Stimulated activated CD4-positive, alpha-beta T cell treated with anti-CD3 and anti-CD28 coated beads, Interleukin-2, amount 100 ng/mL, for 48 hours (primary cell): ENCODE results near the gene LGALS7B.
"Not testable (repeated sequence)": the region's sequence is repeated elsewhere in the genome, so short reads cannot be mapped to it uniquely, and the experiment has no call there.

Experiments used
- DNase-seq, 2 donors: peaks; one replicate each; pipeline ENCODE4 v3.0.0-alpha.2; 2020

LGALS7B gene

GRCh38 chr19:38770228-38770948 is 18.6 kb upstream of the LGALS7B start:
- not testable (repeated sequence) for DNase-seq

GRCh38 chr19:38770949-38771275 is 18.1 kb upstream of the LGALS7B start:
- not testable (repeated sequence) for DNase-seq

- not testable (repeated sequence) for DNase-seq
Measured at GRCh38 chr19:38771569-38771968, 17.4 kb upstream of the LGALS7B start.

GRCh38 chr19:38773469-38774177 is 15.4 kb upstream of the LGALS7B start, which contains the start of gene LGALS7:
LGALS7 (minus strand) TSS chr19:38773517; CDS start chr19:38773492, 25 bp downstream.
- DNase-seq, result no peak

- no peak for DNase-seq
Measured at GRCh38 chr19:38774181-38774950, 14.6 kb upstream of the LGALS7B start.

GRCh38 chr19:38778733-38779132 is 10.3 kb upstream of the LGALS7B start:
- no peak for DNase-seq

GRCh38 chr19:38780443-38780842 is 8.6 kb upstream of the LGALS7B start:
- DNase-seq, result no peak

- no peak for DNase-seq
Measured at GRCh38 chr19:38781058-38781457, 7.9 kb upstream of the LGALS7B start.

GRCh38 chr19:38782212-38782611 is 6.8 kb upstream of the LGALS7B start:
- DNase-seq, result not testable (repeated sequence)

- DNase-seq, result no peak
Measured at GRCh38 chr19:38784224-38784623, 4.8 kb upstream of the LGALS7B start.

GRCh38 chr19:38785187-38785699 is 3.8 kb upstream of the LGALS7B start:
- DNase-seq, result no peak

GRCh38 chr19:38786061-38786460 is 2.9 kb upstream of the LGALS7B start:
- DNase-seq, result not testable (repeated sequence)

GRCh38 chr19:38786572-38787265 is 2.3 kb upstream of the LGALS7B start:
- no peak for DNase-seq

- not testable (repeated sequence) for DNase-seq
Measured at GRCh38 chr19:38790507-38791403, 1.8 kb downstream of the LGALS7B start.

GRCh38 chr19:38791451-38792064 is 2.6 kb downstream of the LGALS7B start:
- DNase-seq, result not testable (repeated sequence)

- DNase-seq, result peak; percentile 13 to 48
Measured at GRCh38 chr19:38792250-38793111, 3.5 kb downstream of the LGALS7B start.

- DNase-seq, result no peak
Measured at GRCh38 chr19:38793177-38793576, 4.2 kb downstream of the LGALS7B start.

- no peak for DNase-seq
Measured at GRCh38 chr19:38793671-38794070, 4.7 kb downstream of the LGALS7B start.

- no peak for DNase-seq
Measured at GRCh38 chr19:38795549-38795948, 6.5 kb downstream of the LGALS7B start.

GRCh38 chr19:38796154-38796553 is 7.2 kb downstream of the LGALS7B start:
- DNase-seq, result no peak
